Effector memory CD8-positive, alpha-beta T cell (primary cell): ENCODE results near the gene C8B.
A peak's percentile ranks its signal among the peaks of the same experiment; 100 is the strongest.

Source experiments
- ATAC-seq: fragments of 150-1000 bp; cut with Tn5 transposase; replicated peaks from 2 replicates; pipeline ENCODE4 v1.10.0; 2021; ENCODE audit warnings: mild to moderate bottlenecking, moderate library complexity
- DNase-seq, 3 experiments: peaks; one replicate each; pipeline ENCODE4 v3.0.0; 2021
- H3K27ac Mint-ChIP-seq, 2 donors: one replicate each; pipeline ENCODE4 v1.8.0; 2022; ENCODE audit warnings: mild to moderate bottlenecking in 2 of 2, mixed read lengths in 2 of 2, moderate library complexity in 2 of 2
- H3K27me3 Mint-ChIP-seq, 2 donors: one replicate each; pipeline ENCODE4 v1.8.0; 2022; ENCODE audit warnings: mixed read lengths in 2 of 2
- H3K36me3 Mint-ChIP-seq: one replicate; pipeline ENCODE4 v1.8.0; 2022; ENCODE audit warnings: mild to moderate bottlenecking, moderate library complexity, mixed read lengths; ENCODE audit not compliant: insufficient read depth
- H3K4me1 Mint-ChIP-seq, 2 donors: one replicate each; pipeline ENCODE4 v1.8.0; 2022; ENCODE audit warnings: low read depth in 2 of 2, mixed read lengths in 2 of 2
- H3K4me3 Mint-ChIP-seq, 2 donors: one replicate each; pipeline ENCODE4 v1.8.0; 2022; ENCODE audit warnings: mild to moderate bottlenecking in 2 of 2, mixed read lengths in 2 of 2, moderate library complexity in 2 of 2
- H3K9me3 Mint-ChIP-seq, 2 donors: one replicate each; pipeline ENCODE4 v1.8.0; 2022; ENCODE audit warnings: mixed read lengths in 2 of 2

The C8B gene

GRCh38 chr1:56933606-56934005 is 32.2 kb downstream of the C8B start:
- Mint-ChIP-seq H3K9me3 (peaks cover 2 to 7% of the 10 kb centered on the region in 2 donors), H3K27me3 (peaks cover 0 to 7% of the 10 kb centered on the region in 2 donors), H3K27ac (peak overlapping the region in 1 of 2 donors; percentile 23), H3K36me3 (no peaks in the 10 kb centered on the region), H3K4me3 (no peak overlapping the region), H3K4me1 (no peaks in the 10 kb centered on the region)
- DNase-seq = no peak
- no peak for ATAC-seq

GRCh38 chr1:56933161-56933560 is 32.7 kb downstream of the C8B start:
- H3K27ac Mint-ChIP-seq = no peak overlapping the region
- no peaks in the 10 kb centered on the region for H3K4me1 Mint-ChIP-seq
- H3K9me3 Mint-ChIP-seq = peaks cover 4 to 7% of the 10 kb centered on the region in 2 donors
- H3K36me3 Mint-ChIP-seq = no peaks in the 10 kb centered on the region
- peaks cover 0 to 4% of the 10 kb centered on the region in 2 donors for H3K27me3 Mint-ChIP-seq
- DNase-seq (no peak), ATAC-seq (no peak)
- H3K4me3 Mint-ChIP-seq = no peak overlapping the region

- H3K27me3 Mint-ChIP-seq = no peaks in the 10 kb centered on the region
- no peaks in the 10 kb centered on the region for H3K4me1 Mint-ChIP-seq
- peaks cover 4 to 7% of the 10 kb centered on the region in 2 donors for H3K9me3 Mint-ChIP-seq
- DNase-seq (no peak), ATAC-seq (no peak)
- H3K27ac Mint-ChIP-seq = no peak overlapping the region
- no peaks in the 10 kb centered on the region for H3K36me3 Mint-ChIP-seq
- H3K4me3 Mint-ChIP-seq = no peak overlapping the region
Observed at GRCh38 chr1:56931686-56932085, 34.1 kb downstream of the C8B start.

- H3K27ac Mint-ChIP-seq = no peak overlapping the region
- DNase-seq (no peak), ATAC-seq (no peak)
- no peaks in the 10 kb centered on the region for H3K4me1 Mint-ChIP-seq
- H3K4me3 Mint-ChIP-seq = no peak overlapping the region
- no peaks in the 10 kb centered on the region for H3K27me3 Mint-ChIP-seq
- no peaks in the 10 kb centered on the region for H3K36me3 Mint-ChIP-seq
- H3K9me3 Mint-ChIP-seq = peaks cover 4 to 7% of the 10 kb centered on the region in 2 donors
Observed at GRCh38 chr1:56931211-56931610, 34.6 kb downstream of the C8B start.

- Mint-ChIP-seq H3K9me3 (peaks cover 4 to 7% of the 10 kb centered on the region in 2 donors), H3K4me1 (no peaks in the 10 kb centered on the region), H3K4me3 (no peak overlapping the region), H3K27ac (no peak overlapping the region), H3K36me3 (no peaks in the 10 kb centered on the region), H3K27me3 (no peaks in the 10 kb centered on the region)
- DNase-seq (no peak), ATAC-seq (no peak)
Observed at GRCh38 chr1:56929492-56929891, 36.3 kb downstream of the C8B start.

GRCh38 chr1:56927986-56928385 is 37.8 kb downstream of the C8B start:
- Mint-ChIP-seq H3K9me3 (peaks cover 7% of the 10 kb centered on the region in 2 donors), H3K4me3 (no peak overlapping the region), H3K27ac (no peak overlapping the region), H3K4me1 (no peaks in the 10 kb centered on the region), H3K36me3 (no peaks in the 10 kb centered on the region), H3K27me3 (peaks cover 0 to 11% of the 10 kb centered on the region in 2 donors)
- no peak for ATAC-seq
- DNase-seq = no peak

- no peak for ATAC-seq
- Mint-ChIP-seq H3K27me3 (peaks cover 0 to 11% of the 10 kb centered on the region in 2 donors), H3K4me1 (no peaks in the 10 kb centered on the region), H3K27ac (no peak overlapping the region), H3K36me3 (no peaks in the 10 kb centered on the region), H3K9me3 (peaks cover 7% of the 10 kb centered on the region in 2 donors), H3K4me3 (no peak overlapping the region)
- no peak for DNase-seq
Observed at GRCh38 chr1:56927171-56927570, 38.6 kb downstream of the C8B start.

GRCh38 chr1:56925193-56925592 is 40.6 kb downstream of the C8B start:
- H3K4me1 Mint-ChIP-seq = no peaks in the 10 kb centered on the region
- H3K9me3 Mint-ChIP-seq = peaks cover 6 to 7% of the 10 kb centered on the region in 2 donors
- H3K27me3 Mint-ChIP-seq = peaks cover 0 to 11% of the 10 kb centered on the region in 2 donors
- no peak overlapping the region for H3K27ac Mint-ChIP-seq
- DNase-seq = no peak
- H3K4me3 Mint-ChIP-seq = no peak overlapping the region
- no peak for ATAC-seq
- H3K36me3 Mint-ChIP-seq = no peaks in the 10 kb centered on the region

GRCh38 chr1:56924116-56924515 is 41.7 kb downstream of the C8B start:
- ATAC-seq = no peak
- H3K27ac Mint-ChIP-seq = no peak overlapping the region

GRCh38 chr1:56923201-56923600 is 42.6 kb downstream of the C8B start:
- H3K27ac Mint-ChIP-seq = no peak overlapping the region
- no peak for DNase-seq

More at GRCh38 chr1:56924116-56924515, 41.7 kb downstream of the C8B start:
- Mint-ChIP-seq H3K9me3 (peaks cover 0 to 5% of the 10 kb centered on the region in 2 donors), H3K4me3 (no peak overlapping the region), H3K27me3 (peaks cover 0 to 11% of the 10 kb centered on the region in 2 donors), H3K36me3 (no peaks in the 10 kb centered on the region), H3K4me1 (no peaks in the 10 kb centered on the region)
- no peak for DNase-seq

GRCh38 chr1:56922507-56922906 is 43.3 kb downstream of the C8B start:
- Mint-ChIP-seq H3K27ac (no peak overlapping the region), H3K27me3 (peaks cover 0 to 11% of the 10 kb centered on the region in 2 donors), H3K9me3 (peaks cover 0 to 3% of the 10 kb centered on the region in 2 donors), H3K36me3 (peaks cover under 1% of the 10 kb centered on the region), H3K4me1 (no peaks in the 10 kb centered on the region), H3K4me3 (no peak overlapping the region)
- DNase-seq (no peak), ATAC-seq (no peak)

More at GRCh38 chr1:56923201-56923600, 42.6 kb downstream of the C8B start:
- peaks cover 0 to 11% of the 10 kb centered on the region in 2 donors for H3K27me3 Mint-ChIP-seq
- no peak overlapping the region for H3K4me3 Mint-ChIP-seq
- no peaks in the 10 kb centered on the region for H3K36me3 Mint-ChIP-seq
- H3K4me1 Mint-ChIP-seq = no peaks in the 10 kb centered on the region
- no peak for ATAC-seq
- peaks cover 0 to 3% of the 10 kb centered on the region in 2 donors for H3K9me3 Mint-ChIP-seq

GRCh38 chr1:56922070-56922469 is 43.7 kb downstream of the C8B start:
- ATAC-seq (no peak), DNase-seq (no peak)
- no peak overlapping the region for H3K27ac Mint-ChIP-seq
- no peaks in the 10 kb centered on the region for H3K4me1 Mint-ChIP-seq
- H3K36me3 Mint-ChIP-seq = peaks cover 3% of the 10 kb centered on the region
- H3K9me3 Mint-ChIP-seq = peaks cover 0 to 3% of the 10 kb centered on the region in 2 donors
- H3K27me3 Mint-ChIP-seq = peaks cover 0 to 11% of the 10 kb centered on the region in 2 donors
- no peak overlapping the region for H3K4me3 Mint-ChIP-seq

- Mint-ChIP-seq H3K27ac (no peak overlapping the region), H3K9me3 (peaks cover 0 to 3% of the 10 kb centered on the region in 2 donors)
Observed at GRCh38 chr1:56921479-56921878, 44.3 kb downstream of the C8B start.

GRCh38 chr1:56920591-56921001 is 45.2 kb downstream of the C8B start:
- DNase-seq = no peak
- no peak for ATAC-seq
- Mint-ChIP-seq H3K27me3 (peaks cover 0 to 11% of the 10 kb centered on the region in 2 donors), H3K36me3 (peaks cover 3% of the 10 kb centered on the region), H3K9me3 (peaks cover 0 to 3% of the 10 kb centered on the region in 2 donors), H3K4me3 (no peak overlapping the region), H3K27ac (no peak overlapping the region), H3K4me1 (no peaks in the 10 kb centered on the region)

More at GRCh38 chr1:56921479-56921878, 44.3 kb downstream of the C8B start:
- H3K36me3 Mint-ChIP-seq = peaks cover 3% of the 10 kb centered on the region
- DNase-seq = no peak
- H3K27me3 Mint-ChIP-seq = peaks cover 0 to 11% of the 10 kb centered on the region in 2 donors
- no peaks in the 10 kb centered on the region for H3K4me1 Mint-ChIP-seq
- no peak for ATAC-seq
- no peak overlapping the region for H3K4me3 Mint-ChIP-seq
